Endothelial cell of umbilical vein (primary cell): ENCODE results near the gene C2orf15. TPM values are rescaled to one million over a fixed set of nuclear protein-coding genes. Genes with fewer than 3 reads are reported as not detected.

Experiments
- BruUV-seq: library from RNA; stranded (reverse); fragments of 400-500 nt; replicated peaks from 2 replicates; lab custom pipeline; 2021; lab: Mats Ljungman, UMichigan
- CTCF ChIA-PET: fragments of 300-600, 350-600 bp; sonication (Branson Sonifier 250); formaldehyde crosslinking; loops from one replicate; lab custom pipeline; 2021; ENCODE audit warnings: antibody characterized with exemption, inconsistent platforms; lab: Charles Lee
- POLR2A ChIA-PET: fragments of 300-600, 350-600 bp; sonication (Branson Sonifier 250); formaldehyde crosslinking; loops from one replicate; lab custom pipeline; 2021; ENCODE audit warnings: antibody characterized with exemption, inconsistent platforms; lab: Charles Lee
- DNase-seq: peaks from one replicate; pipeline ENCODE4 v3.0.0-alpha.2; 2011; ENCODE audit warnings: low read depth, low spot score
- FAIRE-seq: peaks from 2 replicates; lab custom pipeline; 2011; peaks lifted over from hg19 to GRCh38; lab: Jason Lieb, UNC
- H2AFZ ChIP-seq: 2 replicates; pipeline ENCODE4 v1.6.0; 2012; ENCODE audit warnings: low read depth, low read length, control low read depth, inconsistent platforms
- H3K27ac ChIP-seq: 2 replicates; pipeline ENCODE4 v1.5.1; 2011; ENCODE audit warnings: low read depth, mild to moderate bottlenecking, control low read depth, low read length, moderate library complexity; ENCODE audit not compliant: insufficient read depth
- H3K27me3 ChIP-seq, 2 experiments: 2 replicates each; pipeline versions ENCODE4 v1.6.0 to v1.6.1; 2011; ENCODE audit warnings: low read length in 2 of 2, mixed read lengths in 1 of 2; ENCODE audit not compliant: control insufficient read depth in 2 of 2, insufficient read depth in 2 of 2
- H3K36me3 ChIP-seq, 2 experiments: 2 replicates in 1 of 2; 3 replicates in 1 of 2; pipeline ENCODE4 v1.5.1; 2011; ENCODE audit warnings: low read length in 2 of 2, mild to moderate bottlenecking in 1 of 2, moderate library complexity in 1 of 2; ENCODE audit not compliant: control insufficient read depth in 2 of 2, insufficient read depth in 2 of 2; ENCODE audit errors: extremely low read depth in 1 of 2
- H3K4me1 ChIP-seq: 3 replicates; pipeline ENCODE4 v1.5.1; 2011; ENCODE audit warnings: mild to moderate bottlenecking, low read length; ENCODE audit not compliant: control insufficient read depth, insufficient read depth; ENCODE audit errors: extremely low read depth
- H3K4me2 ChIP-seq: 2 replicates; pipeline ENCODE4 v1.6.1; 2011; ENCODE audit warnings: low read length, control low read depth, mixed read lengths; ENCODE audit not compliant: insufficient read depth
- H3K4me3 ChIP-seq, 3 experiments: fragments of 200-600 bp in 1 of 3; sonication (generic), shearing (Covaris generic) in 1 of 3; replicated peaks in 1 of 3; 2 replicates each; pipeline ENCODE4 v1.5.1; 2011 to 2016; ENCODE audit warnings: control low read depth in 3 of 3, low read length in 3 of 3, mild to moderate bottlenecking in 2 of 3, inconsistent platforms in 1 of 3, low read depth in 1 of 3, moderate library complexity in 1 of 3; ENCODE audit not compliant: insufficient read depth in 1 of 3
- H3K79me2 ChIP-seq: 2 replicates; pipeline ENCODE4 v1.6.0; 2012; ENCODE audit warnings: low read length, inconsistent platforms; ENCODE audit not compliant: control insufficient read depth, insufficient read depth
- H3K9ac ChIP-seq: replicated peaks from 2 replicates; pipeline ENCODE3; 2011; ENCODE audit warnings: low read length, control low read depth; ENCODE audit not compliant: insufficient read depth; ENCODE audit errors: extremely low read depth
- H3K9me1 ChIP-seq: replicated peaks from 3 replicates; pipeline ENCODE4 v1.6.0; 2011; ENCODE audit warnings: mild to moderate bottlenecking, low read length; ENCODE audit not compliant: control insufficient read depth, insufficient read depth; ENCODE audit errors: extremely low read depth
- H3K9me3 ChIP-seq: replicated peaks from 2 replicates; pipeline ENCODE4 v1.5.1; 2012; ENCODE audit warnings: low read length, inconsistent platforms; ENCODE audit not compliant: control insufficient read depth, insufficient read depth
- H4K20me1 ChIP-seq: replicated peaks from 2 replicates; pipeline ENCODE3; 2011; ENCODE audit warnings: mild to moderate bottlenecking, low read length; ENCODE audit not compliant: control insufficient read depth, insufficient read depth; ENCODE audit errors: extremely low read depth
- CTCF ChIP-seq, 2 donors: IDR thresholded peaks; 1 replicate in 1 of 2; 2 replicates in 1 of 2; pipeline ENCODE4 v1.5.1; 2011; ENCODE audit warnings: low read length in 2 of 2, mild to moderate bottlenecking in 2 of 2, moderate library complexity in 2 of 2, control low read depth in 1 of 2, inconsistent platforms in 1 of 2, low read depth in 1 of 2; ENCODE audit not compliant: insufficient read depth in 1 of 2; ENCODE audit errors: extremely low read depth in 1 of 2
- EZH2 ChIP-seq: IDR thresholded peaks from 2 replicates; pipeline ENCODE4 v1.6.1; 2012; ENCODE audit warnings: borderline replicate concordance, low read depth, mild to moderate bottlenecking, moderate library complexity, low read length, inconsistent platforms; ENCODE audit not compliant: severe bottlenecking
- FOS ChIP-seq: IDR thresholded peaks from 2 replicates; pipeline ENCODE4 v1.6.1; 2011; ENCODE audit warnings: mild to moderate bottlenecking, low read length, moderate library complexity, borderline replicate concordance; ENCODE audit not compliant: insufficient read depth
- GATA2 ChIP-seq: IDR thresholded peaks from 2 replicates; pipeline ENCODE4 v1.7.0; 2011; ENCODE audit warnings: low read depth, mild to moderate bottlenecking, moderate library complexity, mixed read lengths, low read length; ENCODE audit not compliant: insufficient read length, insufficient read depth
- JUN ChIP-seq: IDR thresholded peaks from 2 replicates; pipeline ENCODE4 v1.6.1; 2011; ENCODE audit warnings: borderline replicate concordance, low read depth; ENCODE audit not compliant: insufficient read length, insufficient read depth
- MAX ChIP-seq: IDR thresholded peaks from 2 replicates; pipeline ENCODE4 v1.6.1; 2011; ENCODE audit not compliant: insufficient read depth, insufficient read length
- MYC ChIP-seq: IDR thresholded peaks from one replicate; pipeline ENCODE4 v1.6.1; 2011; ENCODE audit warnings: mild to moderate bottlenecking, low read depth, low read length
- POLR2A ChIP-seq: IDR thresholded peaks from 2 replicates; pipeline ENCODE4 v1.6.1; 2012; ENCODE audit warnings: low read depth, mild to moderate bottlenecking, control low read depth, low read length
- POLR2AphosphoS5 ChIP-seq: IDR thresholded peaks from 2 replicates; pipeline ENCODE4 v1.6.1; 2012; ENCODE audit warnings: low read depth, mild to moderate bottlenecking, control low read depth, low read length, moderate library complexity; ENCODE audit not compliant: insufficient read depth
- dilution Hi-C: fragments of 300-500 bp; cut with MboI; formaldehyde crosslinking; loops from one replicate; pipeline ENCODE4 v1.15.0; 2019; ENCODE audit warnings: low sequenced_read_pairs; ENCODE audit not compliant: extremely low pct_ligation_motif_present
- intact Hi-C: fragments of 100-400 bp; cut with micrococcal nuclease; formaldehyde crosslinking; loops from one replicate; pipeline ENCODE4 v1.10.0; 2022
- polyA plus RNA-seq, 4 experiments: library from polyadenylated mRNA; depleted of rRNA in 3 of 4; stranded (reverse) in 3 of 4; unstranded in 1 of 4; fragments of >200 nt; gene quantifications; 2 replicates each; pipeline versions ENCODE4 v1.2.1 to v1.2.3, GENCODE V29; 2011 to 2012; ENCODE audit warnings: missing spikeins in 1 of 4
- total RNA-seq: library from RNA; stranded (reverse); gene quantifications from 2 replicates; pipeline ENCODE4 v1.2.3, GENCODE V29; 2021

C2orf15 gene
- total and polyA plus RNA-seq, 2 donors (not counting 3 experiments of a cell fraction or from before 2014, with no cell fraction given), result not detected

- no peak overlapping the region for H3K27ac ChIP-seq
- dilution Hi-C loops, result no loop called here
- no peak for DNase-seq
- ChIA-PET CTCF (no interaction called here), POLR2A (no interaction called here)
- no peaks in the 10 kb centered on the region for H4K20me1 ChIP-seq
- no peaks in the 10 kb centered on the region for H3K36me3 ChIP-seq
- no peak overlapping the region for H3K9ac ChIP-seq
- TF ChIP-seq EZH2, result no peak
- no peak for TF ChIP-seq CTCF (IDR thresholded peaks at IDR 0.05; ENCODE audit: extremely low read depth in 1 of 2, insufficient read depth in 1 of 2, low read depth in 1 of 2, low read length in 2 of 2)
- TF ChIP-seq FOS, result no peak
- TF ChIP-seq POLR2AphosphoS5, result no peak
- no peak for TF ChIP-seq JUN
- no peak for TF ChIP-seq POLR2A
- TF ChIP-seq GATA2, result no peak
- TF ChIP-seq MAX, result no peak
- TF ChIP-seq MYC, result no peak
- no peaks in the 10 kb centered on the region for H3K9me3 ChIP-seq
- no TSS peak for BruUV-seq
- peaks cover 0 to 2% of the 10 kb centered on the region in 2 experiments for H3K27me3 ChIP-seq
- no peaks in the 10 kb centered on the region for H3K4me1 ChIP-seq
- no peak overlapping the region for H2AFZ ChIP-seq
- H3K4me3 ChIP-seq, result no peak overlapping the region
- H3K9me1 ChIP-seq, result no peaks in the 10 kb centered on the region
- H3K4me2 ChIP-seq, result no peak overlapping the region
- no peak for FAIRE-seq
- intact Hi-C loops, result no loop called here
- H3K79me2 ChIP-seq, result no peaks in the 10 kb centered on the region
Measured at GRCh38 chr2:99112617-99113016, 28.9 kb upstream of the C2orf15 start.
